Lower leg skin (tissue), 3 donors: ENCODE data around the gene MFSD12.

Experiments
- POLR2A ChIP-seq, 2 donors: fragments of 450-650 bp; IDR thresholded peaks; one replicate each; pipeline ENCODE4 v1.6.1; 2016 to 2017; ENCODE audit warnings: antibody characterized with exemption in 2 of 2, mild to moderate bottlenecking in 1 of 2, moderate library complexity in 1 of 2
- TF ChIP-seq, protein P1 (sequence below), 3 donors: fragments of 450-650 bp; IDR thresholded peaks; one replicate each; pipeline ENCODE4 v1.5.1; 2016; ENCODE audit warnings: antibody characterized with exemption in 3 of 3, mild to moderate bottlenecking in 3 of 3, moderate library complexity in 2 of 3

DNA sequence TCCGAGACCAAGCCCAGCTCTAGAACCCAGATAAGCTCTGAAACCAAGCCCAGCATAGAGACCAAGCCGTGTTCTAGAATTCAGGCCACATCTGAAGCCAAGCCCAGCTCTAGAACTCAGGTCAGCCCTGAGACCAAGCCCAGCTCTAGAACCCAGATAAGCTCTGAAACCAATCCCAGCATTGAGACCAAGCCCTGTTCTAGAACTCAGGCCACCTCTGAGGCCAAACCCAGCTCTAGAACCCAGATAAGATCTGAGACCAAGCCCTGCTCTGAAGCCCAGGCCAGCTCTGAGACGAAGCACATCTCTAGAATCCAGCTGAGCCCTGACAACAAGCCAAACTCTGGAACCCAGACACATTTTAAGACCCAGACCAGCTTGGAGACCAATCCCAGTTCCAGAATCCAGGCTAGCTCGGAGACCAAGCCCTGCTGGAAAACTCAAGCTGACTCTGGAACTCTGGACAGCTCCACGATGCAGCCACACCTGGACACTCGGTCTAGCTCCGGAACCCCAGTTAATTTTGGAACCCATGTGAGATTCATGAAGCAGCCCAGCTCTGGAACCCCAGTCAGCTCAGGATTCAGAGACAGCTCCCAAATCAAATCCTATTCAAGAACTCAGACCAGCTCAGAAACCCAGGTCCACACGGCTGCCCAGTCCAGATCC is 33.7 kb upstream of the MFSD12 start:
- TF ChIP-seq, protein P1, sequence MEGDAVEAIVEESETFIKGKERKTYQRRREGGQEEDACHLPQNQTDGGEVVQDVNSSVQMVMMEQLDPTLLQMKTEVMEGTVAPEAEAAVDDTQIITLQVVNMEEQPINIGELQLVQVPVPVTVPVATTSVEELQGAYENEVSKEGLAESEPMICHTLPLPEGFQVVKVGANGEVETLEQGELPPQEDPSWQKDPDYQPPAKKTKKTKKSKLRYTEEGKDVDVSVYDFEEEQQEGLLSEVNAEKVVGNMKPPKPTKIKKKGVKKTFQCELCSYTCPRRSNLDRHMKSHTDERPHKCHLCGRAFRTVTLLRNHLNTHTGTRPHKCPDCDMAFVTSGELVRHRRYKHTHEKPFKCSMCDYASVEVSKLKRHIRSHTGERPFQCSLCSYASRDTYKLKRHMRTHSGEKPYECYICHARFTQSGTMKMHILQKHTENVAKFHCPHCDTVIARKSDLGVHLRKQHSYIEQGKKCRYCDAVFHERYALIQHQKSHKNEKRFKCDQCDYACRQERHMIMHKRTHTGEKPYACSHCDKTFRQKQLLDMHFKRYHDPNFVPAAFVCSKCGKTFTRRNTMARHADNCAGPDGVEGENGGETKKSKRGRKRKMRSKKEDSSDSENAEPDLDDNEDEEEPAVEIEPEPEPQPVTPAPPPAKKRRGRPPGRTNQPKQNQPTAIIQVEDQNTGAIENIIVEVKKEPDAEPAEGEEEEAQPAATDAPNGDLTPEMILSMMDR (IDR thresholded peaks at IDR 0.05): no peak
- no peak for TF ChIP-seq POLR2A (IDR thresholded peaks at IDR 0.05)
